Measurements from ENCODE around the gene SEMA4C. TPM values are rescaled to one million over a fixed set of nuclear protein-coding genes. Genes with fewer than 3 reads are reported as not detected.

SEMA4C gene
- total RNA-seq, 1 donor from 2014 or later: 24.3 TPM

DNA sequence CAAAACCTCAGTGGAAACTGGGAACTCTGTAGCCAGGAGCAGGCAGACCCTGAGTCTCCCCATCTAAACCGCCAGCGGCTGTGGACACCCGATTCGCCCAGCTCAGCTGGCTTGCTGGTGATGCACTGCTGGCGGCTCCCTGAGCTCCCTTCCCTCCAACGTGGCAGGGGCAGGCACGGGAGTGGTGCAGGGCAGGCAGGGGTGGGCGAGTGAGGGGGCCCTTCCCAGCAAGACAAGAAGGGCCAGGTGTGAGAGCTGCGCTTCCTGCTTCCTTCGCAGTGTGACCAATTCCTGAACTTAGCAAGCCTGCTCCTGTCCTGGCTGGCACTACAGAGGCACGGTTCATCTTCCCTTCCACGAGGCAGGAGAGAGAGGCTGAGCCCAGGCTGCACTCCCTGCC, 12.3 kb upstream of the SEMA4C start:
- intact Hi-C loops (cut with DNase I): no loop called here
- Histone ChIP-seq H3K4me1 (peaks cover 20% of the 10 kb centered on the region), H3K36me3 (no peaks in the 10 kb centered on the region), H3K27ac (no peak overlapping the region), H3K9me3 (no peaks in the 10 kb centered on the region), H3K27me3 (ENCODE audit: low read depth) (no peaks in the 10 kb centered on the region), H3K4me3 (no peak overlapping the region)
- ATAC-seq (no peak), DNase-seq (no peak)
- TF ChIP-seq, protein P1, sequence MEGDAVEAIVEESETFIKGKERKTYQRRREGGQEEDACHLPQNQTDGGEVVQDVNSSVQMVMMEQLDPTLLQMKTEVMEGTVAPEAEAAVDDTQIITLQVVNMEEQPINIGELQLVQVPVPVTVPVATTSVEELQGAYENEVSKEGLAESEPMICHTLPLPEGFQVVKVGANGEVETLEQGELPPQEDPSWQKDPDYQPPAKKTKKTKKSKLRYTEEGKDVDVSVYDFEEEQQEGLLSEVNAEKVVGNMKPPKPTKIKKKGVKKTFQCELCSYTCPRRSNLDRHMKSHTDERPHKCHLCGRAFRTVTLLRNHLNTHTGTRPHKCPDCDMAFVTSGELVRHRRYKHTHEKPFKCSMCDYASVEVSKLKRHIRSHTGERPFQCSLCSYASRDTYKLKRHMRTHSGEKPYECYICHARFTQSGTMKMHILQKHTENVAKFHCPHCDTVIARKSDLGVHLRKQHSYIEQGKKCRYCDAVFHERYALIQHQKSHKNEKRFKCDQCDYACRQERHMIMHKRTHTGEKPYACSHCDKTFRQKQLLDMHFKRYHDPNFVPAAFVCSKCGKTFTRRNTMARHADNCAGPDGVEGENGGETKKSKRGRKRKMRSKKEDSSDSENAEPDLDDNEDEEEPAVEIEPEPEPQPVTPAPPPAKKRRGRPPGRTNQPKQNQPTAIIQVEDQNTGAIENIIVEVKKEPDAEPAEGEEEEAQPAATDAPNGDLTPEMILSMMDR (IDR thresholded peaks at IDR 0.05): no peak

DNA sequence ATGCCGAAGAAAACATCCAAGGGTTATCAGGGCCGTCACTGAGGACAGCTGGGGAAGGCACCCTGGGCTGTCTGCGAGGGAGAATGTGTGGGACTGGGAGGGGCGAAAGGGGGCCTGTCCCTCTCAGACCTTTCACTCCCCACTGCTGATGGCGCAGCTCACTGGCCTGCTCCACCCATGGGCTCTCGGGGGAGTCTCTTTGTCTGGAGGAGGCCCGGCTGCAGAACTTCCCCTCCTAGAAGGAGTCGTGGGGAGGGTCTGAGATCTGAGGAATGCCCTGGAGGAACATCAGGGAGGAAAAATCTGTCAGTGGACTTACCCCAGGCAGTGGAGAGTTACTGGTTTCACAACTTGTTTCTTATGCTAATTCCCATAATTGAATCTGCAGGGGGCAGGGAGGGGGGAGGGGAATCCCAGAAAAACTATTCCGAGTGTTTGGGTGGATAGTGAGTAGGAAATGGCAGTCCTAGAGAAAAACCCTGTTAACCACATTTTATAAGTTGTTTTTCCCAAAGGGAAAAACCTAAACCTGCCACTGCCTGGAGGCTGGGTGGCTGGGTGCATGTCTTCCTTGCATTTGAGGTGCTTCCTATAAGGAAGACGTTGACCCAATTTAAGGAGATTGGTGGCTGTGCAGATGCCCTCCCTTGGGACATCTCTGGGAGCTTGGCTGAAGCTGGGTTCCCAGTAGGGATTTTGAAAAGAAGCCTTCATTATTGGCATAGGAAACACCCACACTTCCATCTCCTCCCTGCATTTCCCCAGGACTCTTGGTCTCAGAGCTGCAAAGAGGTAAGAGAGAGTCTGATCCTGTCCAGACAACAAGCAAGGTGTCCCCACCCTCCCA, 11.7 kb upstream of the SEMA4C start:
- intact Hi-C loops (cut with DNase I): no loop called here
- DNase-seq (no peak), ATAC-seq (no peak)
- Histone ChIP-seq H3K36me3 (no peaks in the 10 kb centered on the region), H3K9me3 (no peaks in the 10 kb centered on the region), H3K27me3 (ENCODE audit: low read depth) (no peaks in the 10 kb centered on the region), H3K4me3 (no peak overlapping the region), H3K27ac (no peak overlapping the region), H3K4me1 (peaks cover 18% of the 10 kb centered on the region)
- TF ChIP-seq, protein P1 (IDR thresholded peaks at IDR 0.05): no peak

DNA sequence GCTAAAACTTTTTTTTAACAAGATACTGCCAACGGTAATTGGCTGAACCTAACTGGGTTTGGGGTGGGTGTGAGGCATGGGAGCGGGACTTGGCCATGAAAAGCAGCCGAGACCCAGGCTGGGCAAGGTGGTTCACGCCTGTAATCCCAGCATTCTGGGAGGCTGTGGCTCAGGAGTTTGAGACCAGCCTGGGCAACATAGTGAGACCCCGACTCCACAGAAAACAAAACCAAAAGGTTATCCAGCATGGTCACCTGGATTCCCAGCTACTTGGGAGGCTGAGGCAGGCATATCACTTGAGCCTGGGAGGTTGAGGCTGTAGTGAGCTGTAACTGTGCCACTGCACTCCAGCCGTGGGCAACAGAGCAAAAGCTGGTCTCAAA, 11.0 kb upstream of the SEMA4C start:
- TF ChIP-seq, protein P1 (IDR thresholded peaks at IDR 0.05): no peak
- H3K27ac ChIP-seq: no peak overlapping the region
- H3K4me1 ChIP-seq: peaks cover 18% of the 10 kb centered on the region
- no peak for DNase-seq
- intact Hi-C loops (cut with DNase I): no loop called here
- ATAC-seq: no peak
- H3K4me3 ChIP-seq: no peak overlapping the region
- no peaks in the 10 kb centered on the region for H3K36me3 ChIP-seq
- no peaks in the 10 kb centered on the region for H3K27me3 ChIP-seq (ENCODE audit: low read depth)
- no peaks in the 10 kb centered on the region for H3K9me3 ChIP-seq

GRCh38 chr2:96879545-96880040, 9.7 kb upstream of the SEMA4C start:
- H3K4me1 ChIP-seq: peaks cover 12% of the 10 kb centered on the region
- intact Hi-C loops (cut with DNase I): no loop called here
- ATAC-seq (no peak), DNase-seq (no peak)
- no peak overlapping the region for H3K27ac ChIP-seq
- no peaks in the 10 kb centered on the region for H3K36me3 ChIP-seq
- no peak overlapping the region for H3K4me3 ChIP-seq
- H3K27me3 ChIP-seq (ENCODE audit: low read depth): no peaks in the 10 kb centered on the region
- TF ChIP-seq, protein P1 (IDR thresholded peaks at IDR 0.05): no peak
- H3K9me3 ChIP-seq: no peaks in the 10 kb centered on the region

DNA sequence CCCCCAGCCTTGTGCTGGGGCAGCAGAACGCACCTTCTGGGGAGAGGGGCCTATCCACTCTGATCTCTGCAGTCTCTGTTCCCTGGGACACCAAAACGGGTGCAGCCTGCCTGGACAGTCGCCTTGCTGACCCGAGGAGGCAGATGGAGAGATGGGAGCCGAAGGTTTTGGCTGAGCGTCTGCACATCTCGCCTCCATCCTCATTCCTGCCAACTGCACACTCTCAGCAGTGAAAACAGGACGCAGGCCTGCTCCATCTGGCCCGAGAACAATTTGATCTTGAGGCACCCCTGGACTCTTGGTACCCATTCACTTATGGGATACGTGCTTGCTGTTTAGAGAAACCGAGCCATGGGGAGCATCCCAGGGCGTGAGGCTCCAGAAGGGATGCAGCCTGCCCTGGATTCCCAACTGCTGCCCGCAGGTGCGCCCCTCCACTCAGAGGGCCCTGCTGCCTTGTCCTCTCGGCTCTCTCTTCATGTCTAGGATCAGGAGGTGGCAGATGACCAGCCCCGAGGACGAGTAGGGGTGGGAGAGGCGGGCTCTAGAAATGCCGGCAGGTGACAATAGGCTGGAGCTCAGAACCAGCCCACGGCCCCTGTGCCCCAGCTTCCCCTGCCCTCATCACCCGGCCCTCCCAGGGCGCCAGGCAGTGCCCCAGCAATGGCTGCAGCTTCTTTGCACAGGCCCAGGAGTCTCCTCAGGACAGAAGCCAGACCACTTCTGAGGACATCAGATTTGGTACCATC, 9.1 kb upstream of the SEMA4C start:
- TF ChIP-seq, protein P1 (IDR thresholded peaks at IDR 0.05): no peak
- no peak for DNase-seq
- no peak for ATAC-seq
- Histone ChIP-seq H3K27ac (no peak overlapping the region), H3K27me3 (ENCODE audit: low read depth) (no peaks in the 10 kb centered on the region), H3K36me3 (no peaks in the 10 kb centered on the region), H3K4me3 (no peak overlapping the region), H3K9me3 (no peaks in the 10 kb centered on the region), H3K4me1 (peaks cover 17% of the 10 kb centered on the region)
- intact Hi-C loops (cut with DNase I): no loop called here
